ENCODE measurements around the gene LCE2C.
"Not testable (repeated sequence)": the region's sequence is repeated elsewhere in the genome, so short reads cannot be mapped to it uniquely, and the experiment has no call there.

LCE2C gene, protein sequence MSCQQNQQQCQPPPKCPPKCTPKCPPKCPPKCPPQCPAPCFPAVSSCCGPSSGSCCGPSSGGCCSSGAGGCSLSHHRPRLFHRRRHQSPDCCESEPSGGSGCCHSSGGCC

DNA sequence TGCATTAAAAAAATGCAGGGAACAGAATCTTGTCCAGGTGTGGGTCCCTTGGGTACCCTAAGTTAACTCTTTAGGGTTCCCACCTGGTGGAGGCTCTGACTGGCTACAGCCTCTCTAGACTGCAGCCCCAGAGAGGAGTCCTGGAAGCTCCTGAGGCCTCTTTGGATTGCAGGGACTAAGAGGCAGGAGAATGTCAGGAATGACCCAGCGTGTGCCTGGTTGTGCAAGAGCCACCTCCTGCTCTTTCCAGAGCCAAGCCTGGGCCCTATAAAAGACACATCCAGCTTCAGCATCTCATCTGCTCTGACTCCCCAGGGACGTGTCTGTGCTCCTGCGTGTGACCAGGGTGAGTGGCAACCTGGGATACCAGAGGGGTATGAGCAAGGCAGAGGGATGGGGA is at the start of gene LCE2C:
TSS of gene LCE2C (plus strand) at position 297 of the 400 bp plus-strand sequence. CDS start 737 bp downstream, outside the sequence.
- H3K4me3 ChIP-seq (ENCODE audit: low read depth, low read length); DNase-seq (ENCODE audit: low read depth): not testable (repeated sequence)

DNA sequence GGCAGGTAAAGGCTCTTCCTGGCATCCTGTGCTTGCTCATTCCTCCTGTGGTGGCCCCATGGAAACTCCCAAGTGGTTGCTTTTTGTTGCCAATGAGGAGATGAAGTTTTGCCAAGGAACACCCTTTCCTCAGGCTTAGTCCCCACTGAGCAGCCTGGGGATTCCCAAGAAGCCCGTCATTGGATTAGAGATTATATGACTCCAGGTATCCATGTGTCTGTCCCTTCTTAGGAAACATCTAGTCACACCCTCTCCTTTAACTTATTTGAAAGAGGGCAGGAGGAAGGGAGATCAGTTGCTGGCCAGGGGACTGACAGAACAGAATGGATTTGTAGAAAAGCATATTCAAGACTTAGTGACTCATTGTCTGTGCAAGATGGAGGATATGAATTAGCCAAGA is 48.3 kb upstream of the LCE2C start:
- DNase-seq (ENCODE audit: low read depth), result no peak
- no peak for TF ChIP-seq POLR2A (IDR thresholded peaks at IDR 0.05; ENCODE audit: extremely low read depth, insufficient read length)
- TF ChIP-seq, protein P1, sequence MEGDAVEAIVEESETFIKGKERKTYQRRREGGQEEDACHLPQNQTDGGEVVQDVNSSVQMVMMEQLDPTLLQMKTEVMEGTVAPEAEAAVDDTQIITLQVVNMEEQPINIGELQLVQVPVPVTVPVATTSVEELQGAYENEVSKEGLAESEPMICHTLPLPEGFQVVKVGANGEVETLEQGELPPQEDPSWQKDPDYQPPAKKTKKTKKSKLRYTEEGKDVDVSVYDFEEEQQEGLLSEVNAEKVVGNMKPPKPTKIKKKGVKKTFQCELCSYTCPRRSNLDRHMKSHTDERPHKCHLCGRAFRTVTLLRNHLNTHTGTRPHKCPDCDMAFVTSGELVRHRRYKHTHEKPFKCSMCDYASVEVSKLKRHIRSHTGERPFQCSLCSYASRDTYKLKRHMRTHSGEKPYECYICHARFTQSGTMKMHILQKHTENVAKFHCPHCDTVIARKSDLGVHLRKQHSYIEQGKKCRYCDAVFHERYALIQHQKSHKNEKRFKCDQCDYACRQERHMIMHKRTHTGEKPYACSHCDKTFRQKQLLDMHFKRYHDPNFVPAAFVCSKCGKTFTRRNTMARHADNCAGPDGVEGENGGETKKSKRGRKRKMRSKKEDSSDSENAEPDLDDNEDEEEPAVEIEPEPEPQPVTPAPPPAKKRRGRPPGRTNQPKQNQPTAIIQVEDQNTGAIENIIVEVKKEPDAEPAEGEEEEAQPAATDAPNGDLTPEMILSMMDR (IDR thresholded peaks at IDR 0.05; ENCODE audit: low read depth, low read length), result no peak
- TF ChIP-seq MYC (IDR thresholded peaks at IDR 0.05; ENCODE audit: low read depth, low read length), result no peak
- TF ChIP-seq, protein P2, sequence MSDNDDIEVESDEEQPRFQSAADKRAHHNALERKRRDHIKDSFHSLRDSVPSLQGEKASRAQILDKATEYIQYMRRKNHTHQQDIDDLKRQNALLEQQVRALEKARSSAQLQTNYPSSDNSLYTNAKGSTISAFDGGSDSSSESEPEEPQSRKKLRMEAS (IDR thresholded peaks at IDR 0.05; ENCODE audit: low read depth, low read length), result no peak
- no peak overlapping the region for H3K4me3 ChIP-seq (ENCODE audit: low read depth, low read length)

DNA sequence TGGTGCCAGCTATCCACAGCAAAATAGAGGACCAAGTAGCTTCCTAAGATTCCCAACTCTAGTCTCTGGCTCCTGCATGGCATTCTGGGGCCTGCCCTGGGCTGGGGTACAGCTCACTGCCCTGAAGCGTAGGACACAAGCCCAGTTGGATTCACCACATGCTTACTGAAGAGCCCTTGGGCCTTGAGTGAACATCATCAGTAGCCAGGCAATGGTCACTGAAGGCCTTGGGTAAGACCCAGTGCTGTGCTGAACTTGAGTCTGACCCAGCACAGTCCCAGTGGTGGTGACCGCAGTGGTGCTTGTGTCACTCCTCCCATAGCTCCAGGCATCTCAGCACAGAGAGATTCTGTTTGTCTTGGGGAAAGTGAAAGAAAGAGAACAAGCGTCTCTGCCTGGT is 44.5 kb upstream of the LCE2C start:
- TF ChIP-seq MYC (IDR thresholded peaks at IDR 0.05; ENCODE audit: low read depth, low read length), result no peak
- TF ChIP-seq, protein P1 (IDR thresholded peaks at IDR 0.05; ENCODE audit: low read depth, low read length), result no peak
- TF ChIP-seq, protein P2 (IDR thresholded peaks at IDR 0.05; ENCODE audit: low read depth, low read length), result no peak
- no peak for TF ChIP-seq POLR2A (IDR thresholded peaks at IDR 0.05; ENCODE audit: extremely low read depth, insufficient read length)
- no peak overlapping the region for H3K4me3 ChIP-seq (ENCODE audit: low read depth, low read length)
- DNase-seq (ENCODE audit: low read depth), result no peak

DNA sequence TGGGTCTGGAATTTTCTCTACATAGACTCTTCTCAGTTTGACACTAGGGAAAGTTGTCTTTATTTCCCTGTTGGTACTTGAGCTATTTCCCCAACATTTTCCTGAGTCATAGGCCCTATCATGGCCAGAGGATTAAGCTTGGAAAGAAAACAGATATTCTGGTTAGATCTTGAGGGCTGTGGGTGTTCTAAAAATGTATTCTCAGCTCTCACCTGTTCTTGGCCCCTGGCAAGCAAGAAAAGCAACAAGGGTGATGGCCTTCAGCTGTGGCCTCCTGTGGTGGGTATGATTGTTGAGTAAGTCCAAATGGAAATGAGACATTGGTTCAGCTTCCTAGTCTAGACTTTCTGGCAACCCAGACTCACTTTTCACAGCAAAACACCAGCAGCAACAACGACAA is 34.7 kb upstream of the LCE2C start:
- no peak overlapping the region for H3K4me3 ChIP-seq (ENCODE audit: low read depth, low read length)
- TF ChIP-seq MYC (IDR thresholded peaks at IDR 0.05; ENCODE audit: low read depth, low read length) (no peak), POLR2A (IDR thresholded peaks at IDR 0.05; ENCODE audit: extremely low read depth, insufficient read length) (no peak)
- TF ChIP-seq, protein P2 (IDR thresholded peaks at IDR 0.05; ENCODE audit: low read depth, low read length), result no peak
- TF ChIP-seq, protein P1 (IDR thresholded peaks at IDR 0.05; ENCODE audit: low read depth, low read length), result no peak
- DNase-seq (ENCODE audit: low read depth), result no peak

DNA sequence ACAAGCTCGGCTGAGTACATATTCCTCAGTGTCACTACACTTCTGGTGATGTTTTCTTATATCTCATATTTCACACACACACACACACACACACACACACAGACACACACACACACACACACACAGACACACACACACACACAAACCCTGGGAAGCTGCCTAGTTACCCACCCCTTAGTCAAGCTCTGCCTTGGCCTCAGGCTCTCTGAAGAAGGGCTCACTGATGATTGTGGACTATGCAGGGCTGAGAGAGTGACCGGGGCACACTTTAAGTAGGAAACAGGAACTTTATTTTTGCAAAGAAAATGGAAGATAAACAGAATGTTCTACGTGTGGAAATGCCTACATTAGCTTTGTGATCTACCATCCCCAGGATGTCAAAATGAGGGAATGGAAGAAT is 31.1 kb upstream of the LCE2C start:
- no peak overlapping the region for H3K4me3 ChIP-seq (ENCODE audit: low read depth, low read length)
- no peak for DNase-seq (ENCODE audit: low read depth)
- TF ChIP-seq MYC (IDR thresholded peaks at IDR 0.05; ENCODE audit: low read depth, low read length) (no peak), POLR2A (IDR thresholded peaks at IDR 0.05; ENCODE audit: extremely low read depth, insufficient read length) (no peak)
- TF ChIP-seq, protein P1 (IDR thresholded peaks at IDR 0.05; ENCODE audit: low read depth, low read length), result no peak
- TF ChIP-seq, protein P2 (IDR thresholded peaks at IDR 0.05; ENCODE audit: low read depth, low read length), result no peak

DNA sequence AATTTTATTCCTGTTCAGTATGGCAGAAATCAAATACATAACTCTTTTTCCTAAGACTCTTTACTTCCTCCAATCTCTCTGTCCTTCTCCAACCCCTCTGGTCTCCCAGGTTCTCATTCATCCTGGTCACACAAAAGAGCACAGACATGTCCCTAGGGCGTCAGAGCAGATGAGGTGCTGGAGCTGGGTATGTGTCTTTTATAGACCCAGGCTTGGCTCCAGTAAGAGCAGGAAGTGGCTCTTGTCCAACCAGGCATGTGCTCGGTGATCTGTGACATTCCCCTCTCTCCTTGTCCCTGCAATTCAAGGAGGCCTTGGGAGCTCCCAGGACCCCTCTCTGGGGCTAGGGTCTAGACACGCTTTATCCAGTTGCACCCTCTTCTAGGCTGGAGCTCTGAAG is 29.9 kb upstream of the LCE2C start:
- TF ChIP-seq, protein P1 (IDR thresholded peaks at IDR 0.05; ENCODE audit: low read depth, low read length), result no peak
- TF ChIP-seq POLR2A (IDR thresholded peaks at IDR 0.05; ENCODE audit: extremely low read depth, insufficient read length) (no peak), MYC (IDR thresholded peaks at IDR 0.05; ENCODE audit: low read depth, low read length) (no peak)
- TF ChIP-seq, protein P2 (IDR thresholded peaks at IDR 0.05; ENCODE audit: low read depth, low read length), result no peak
- no peak overlapping the region for H3K4me3 ChIP-seq (ENCODE audit: low read depth, low read length)
- no peak for DNase-seq (ENCODE audit: low read depth)

All from NB4 (cell line).